Esophagus squamous epithelium (tissue), 5 donors: Measurements from ENCODE around the gene SRGAP1. TPM values are rescaled to one million over a fixed set of nuclear protein-coding genes. Genes with fewer than 3 reads are reported as not detected.

Source experiments
- DNase-seq: peaks from one replicate; lab custom pipeline; 2025; lab: John Stamatoyannopoulos, UW
- H3K27ac ChIP-seq, 4 donors: fragments of 200-600 bp; sonication (generic); one replicate each; pipeline ENCODE4 v1.5.1; 2016 to 2019; ENCODE audit warnings: mild to moderate bottlenecking in 1 of 4
- H3K27me3 ChIP-seq, 4 donors: fragments of 200-600 bp; sonication (generic); 1 replicate in 3 of 4; 2 replicates in 1 of 4; pipeline versions ENCODE4 v1.5.1 to v1.6.0; 2017 to 2021; ENCODE audit warnings: antibody characterized with exemption in 1 of 4
- H3K36me3 ChIP-seq, 3 donors: fragments of 200-600 bp; sonication (generic); one replicate each; pipeline ENCODE4 v1.5.1; 2016 to 2019
- H3K4me1 ChIP-seq, 3 donors: fragments of 200-600 bp; sonication (generic); one replicate each; pipeline ENCODE4 v1.5.1; 2017 to 2019
- H3K4me3 ChIP-seq, 4 donors: fragments of 200-600 bp; sonication (generic); 1 replicate in 3 of 4; 2 replicates in 1 of 4; pipeline ENCODE4 v1.5.1; 2016 to 2019; ENCODE audit warnings: mild to moderate bottlenecking in 2 of 4, moderate library complexity in 1 of 4
- H3K9me3 ChIP-seq, 3 donors: fragments of 200-600 bp; sonication (generic); one replicate each; pipeline ENCODE4 v1.5.1; 2016 to 2019
- POLR2A ChIP-seq, 4 donors: fragments of 450-650 bp; IDR thresholded peaks; one replicate each; pipeline ENCODE4 v1.6.1; 2017; ENCODE audit warnings: antibody characterized with exemption in 4 of 4, mild to moderate bottlenecking in 4 of 4, moderate library complexity in 3 of 4
- WGBS, 2 donors: methylation state at CpG; one replicate each; pipeline ENCODE4 v1.1.5; 2018; 5-methylcytosine and 5-hydroxymethylcytosine counted together
- intact Hi-C: fragments of 100-400 bp; cut with DNase I; formaldehyde crosslinking; loops from one replicate; pipeline ENCODE4 v1.15.0; 2022
- total RNA-seq, 4 donors: library from RNA; depleted of rRNA; stranded (reverse); fragments of >200 nt; gene quantifications; one replicate each; pipeline ENCODE4 v1.1.0, GENCODE V29; 2016
- TF ChIP-seq, protein P1 (sequence below), 6 experiments: fragments of 450-650 bp in 4 of 6; fragments of 200-600 bp in 2 of 6; sonication (generic) in 2 of 6; IDR thresholded peaks; one replicate each; pipeline ENCODE4 v1.5.1; 2016 to 2019; ENCODE audit warnings: antibody characterized with exemption in 6 of 6, mild to moderate bottlenecking in 4 of 6, moderate library complexity in 4 of 6
- donor health status: DM: yes; HTN: yes; CAD: no.

Gene SRGAP1
- total RNA-seq, 4 donors from 2014 or later = 2.0 to 5.3 (median 3.6) TPM

DNA sequence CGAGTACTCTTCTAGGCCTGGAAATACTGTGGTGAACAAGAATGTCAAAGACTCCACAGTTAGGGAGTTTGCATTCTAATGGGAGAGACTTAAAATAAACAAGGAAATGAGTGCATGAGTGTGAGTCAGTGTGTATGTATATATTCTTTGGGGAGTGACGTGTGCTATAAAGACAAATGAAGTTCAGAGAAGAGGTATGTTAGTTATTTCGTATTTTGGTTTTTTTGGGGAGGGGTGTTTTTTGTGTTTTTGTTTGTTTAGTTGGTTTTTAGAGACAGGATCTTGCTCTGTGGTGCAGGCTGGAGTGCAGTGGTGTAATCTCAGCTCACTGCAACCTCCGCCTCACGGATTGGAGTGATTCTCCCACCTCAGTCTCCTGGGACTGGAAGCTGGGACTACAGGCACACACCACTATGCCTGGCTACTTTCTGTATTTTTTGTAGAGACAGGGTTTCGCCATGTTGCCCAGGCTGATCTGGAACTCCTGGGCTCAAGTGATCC lies 74.3 kb downstream of the SRGAP1 start:
- 50 to 70% methylated on average over 6 of the region's 6 CpGs for WGBS, 2 donors
- Histone ChIP-seq H3K4me1 (peaks cover 7 to 46% (median 29%) of the 10 kb centered on the region in 3 donors), H3K27me3 (no peaks in the 10 kb centered on the region), H3K27ac (peak overlapping the region; percentile 72 to 86 (median 76)), H3K4me3 (no peak overlapping the region), H3K9me3 (no peaks in the 10 kb centered on the region), H3K36me3 (no peaks in the 10 kb centered on the region)
- no peak for DNase-seq
- TF ChIP-seq POLR2A (IDR thresholded peaks at IDR 0.05) = no peak
- TF ChIP-seq, protein P1, sequence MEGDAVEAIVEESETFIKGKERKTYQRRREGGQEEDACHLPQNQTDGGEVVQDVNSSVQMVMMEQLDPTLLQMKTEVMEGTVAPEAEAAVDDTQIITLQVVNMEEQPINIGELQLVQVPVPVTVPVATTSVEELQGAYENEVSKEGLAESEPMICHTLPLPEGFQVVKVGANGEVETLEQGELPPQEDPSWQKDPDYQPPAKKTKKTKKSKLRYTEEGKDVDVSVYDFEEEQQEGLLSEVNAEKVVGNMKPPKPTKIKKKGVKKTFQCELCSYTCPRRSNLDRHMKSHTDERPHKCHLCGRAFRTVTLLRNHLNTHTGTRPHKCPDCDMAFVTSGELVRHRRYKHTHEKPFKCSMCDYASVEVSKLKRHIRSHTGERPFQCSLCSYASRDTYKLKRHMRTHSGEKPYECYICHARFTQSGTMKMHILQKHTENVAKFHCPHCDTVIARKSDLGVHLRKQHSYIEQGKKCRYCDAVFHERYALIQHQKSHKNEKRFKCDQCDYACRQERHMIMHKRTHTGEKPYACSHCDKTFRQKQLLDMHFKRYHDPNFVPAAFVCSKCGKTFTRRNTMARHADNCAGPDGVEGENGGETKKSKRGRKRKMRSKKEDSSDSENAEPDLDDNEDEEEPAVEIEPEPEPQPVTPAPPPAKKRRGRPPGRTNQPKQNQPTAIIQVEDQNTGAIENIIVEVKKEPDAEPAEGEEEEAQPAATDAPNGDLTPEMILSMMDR (IDR thresholded peaks at IDR 0.05) = no peak
- intact Hi-C loops = no loop called here

DNA sequence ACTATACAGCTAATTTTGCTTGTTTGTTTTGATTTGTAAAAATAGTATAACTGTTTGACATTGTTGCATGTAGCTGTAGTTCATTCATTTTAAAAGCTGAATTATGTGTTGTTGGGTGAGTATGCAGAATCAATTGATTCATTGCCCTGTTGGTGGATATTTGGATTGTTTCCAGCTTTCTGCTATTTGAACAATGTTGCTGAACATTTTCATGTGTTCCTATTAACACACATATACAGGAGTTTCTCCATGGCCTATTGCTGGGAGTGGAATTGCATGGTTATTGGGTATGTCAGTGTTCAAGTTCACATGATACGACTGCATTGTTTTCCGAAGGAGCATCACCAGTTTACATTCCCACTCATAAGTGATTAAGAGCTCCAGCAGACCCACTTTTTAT lies 75.3 kb downstream of the SRGAP1 start:
- peaks cover 7 to 46% (median 29%) of the 10 kb centered on the region in 3 donors for H3K4me1 ChIP-seq
- H3K27me3 ChIP-seq = no peaks in the 10 kb centered on the region
- no peaks in the 10 kb centered on the region for H3K36me3 ChIP-seq
- no peaks in the 10 kb centered on the region for H3K9me3 ChIP-seq
- intact Hi-C loops = no loop called here
- no peak overlapping the region for H3K27ac ChIP-seq
- DNase-seq = no peak
- TF ChIP-seq, protein P1 (IDR thresholded peaks at IDR 0.05) = no peak
- no peak for TF ChIP-seq POLR2A (IDR thresholded peaks at IDR 0.05)
- 89 to 93% methylated on average over 2 of the region's 2 CpGs for WGBS, 2 donors
- H3K4me3 ChIP-seq = no peak overlapping the region

DNA sequence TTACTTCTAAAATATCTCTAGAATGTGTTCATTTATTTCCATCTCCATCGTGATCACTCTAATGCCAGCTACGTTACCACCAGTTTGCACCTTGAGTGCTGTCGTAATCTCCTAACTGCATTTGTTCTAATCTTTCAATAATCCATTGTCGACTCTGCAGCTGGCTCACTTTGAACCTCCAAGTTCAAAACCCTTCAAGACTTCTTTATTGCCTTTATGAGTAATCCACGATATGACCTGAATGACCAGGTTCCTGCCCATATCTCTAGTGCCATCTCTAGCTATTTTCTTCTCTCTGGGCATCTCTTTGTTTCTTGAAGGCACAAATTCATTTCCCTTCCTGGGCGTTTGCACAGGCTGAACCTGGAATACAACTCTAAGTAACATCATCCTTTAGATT lies 76.7 kb downstream of the SRGAP1 start:
- H3K27me3 ChIP-seq = no peaks in the 10 kb centered on the region
- WGBS, 2 donors = 76 to 86% methylated on average over 6 of the region's 6 CpGs
- H3K27ac ChIP-seq = no peak overlapping the region
- peaks cover 7 to 33% (median 21%) of the 10 kb centered on the region in 3 donors for H3K4me1 ChIP-seq
- TF ChIP-seq POLR2A (IDR thresholded peaks at IDR 0.05) = no peak
- TF ChIP-seq, protein P1 (IDR thresholded peaks at IDR 0.05) = no peak
- intact Hi-C loops = no loop called here
- H3K4me3 ChIP-seq = no peak overlapping the region
- H3K9me3 ChIP-seq = no peaks in the 10 kb centered on the region
- H3K36me3 ChIP-seq = no peaks in the 10 kb centered on the region
- no peak for DNase-seq

DNA sequence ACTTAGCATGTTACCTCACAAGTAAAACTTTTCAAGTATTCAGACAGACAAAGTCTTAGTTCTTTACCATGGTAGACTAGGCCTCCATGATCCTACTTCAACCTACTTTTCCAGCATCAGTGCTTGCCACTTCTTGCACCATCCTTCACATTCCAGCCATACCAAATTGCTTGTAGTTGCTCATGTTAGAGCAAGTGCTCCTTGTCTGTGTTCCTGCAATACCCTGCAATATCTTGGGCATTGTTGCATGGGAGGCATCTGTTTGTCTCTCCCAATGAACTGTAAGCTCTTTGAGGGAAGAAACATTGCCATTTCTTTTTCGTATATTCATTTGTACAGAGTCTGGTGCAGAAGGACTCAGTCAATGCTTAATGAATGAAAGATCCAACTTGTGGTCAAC lies 78.0 kb downstream of the SRGAP1 start:
- Histone ChIP-seq H3K36me3 (no peaks in the 10 kb centered on the region), H3K4me3 (no peak overlapping the region), H3K4me1 (peaks cover 2 to 20% (median 12%) of the 10 kb centered on the region in 3 donors), H3K9me3 (no peaks in the 10 kb centered on the region), H3K27ac (no peak overlapping the region), H3K27me3 (no peaks in the 10 kb centered on the region)
- 40 to 100% methylated on average over 1 of the region's 1 CpG for WGBS, 2 donors
- intact Hi-C loops = no loop called here
- no peak for DNase-seq
- no peak for TF ChIP-seq POLR2A (IDR thresholded peaks at IDR 0.05)
- TF ChIP-seq, protein P1 (IDR thresholded peaks at IDR 0.05) = no peak

DNA sequence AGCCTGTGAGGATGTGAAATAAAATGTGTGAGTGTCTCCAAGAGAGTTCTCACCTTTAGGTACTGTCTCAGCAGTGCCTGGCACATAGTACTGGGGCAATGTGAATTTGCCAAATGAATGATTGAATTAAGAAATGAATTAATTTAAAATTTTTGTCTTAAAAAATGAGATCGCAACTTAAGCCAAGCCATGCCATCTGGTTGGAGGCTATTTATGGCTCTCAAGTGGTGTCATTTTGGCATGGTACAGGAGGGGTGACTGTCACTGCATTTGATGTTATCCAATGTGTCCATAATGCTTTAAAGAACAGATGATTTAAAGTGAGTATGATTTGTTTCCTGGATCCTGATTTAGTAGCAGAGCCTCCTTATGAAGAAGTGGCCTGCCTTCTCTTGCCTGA lies 80.3 kb downstream of the SRGAP1 start:
- Histone ChIP-seq H3K9me3 (no peaks in the 10 kb centered on the region), H3K27me3 (no peaks in the 10 kb centered on the region), H3K27ac (no peak overlapping the region), H3K4me1 (no peaks in the 10 kb centered on the region), H3K36me3 (no peaks in the 10 kb centered on the region), H3K4me3 (no peak overlapping the region)
- DNase-seq = no peak
- TF ChIP-seq, protein P1 (IDR thresholded peaks at IDR 0.05) = no peak
- 43 to 94% methylated on average over 1 of the region's 1 CpG for WGBS, 2 donors
- intact Hi-C loops = no loop called here
